ENCODE data around the gene TMED6.

DNA sequence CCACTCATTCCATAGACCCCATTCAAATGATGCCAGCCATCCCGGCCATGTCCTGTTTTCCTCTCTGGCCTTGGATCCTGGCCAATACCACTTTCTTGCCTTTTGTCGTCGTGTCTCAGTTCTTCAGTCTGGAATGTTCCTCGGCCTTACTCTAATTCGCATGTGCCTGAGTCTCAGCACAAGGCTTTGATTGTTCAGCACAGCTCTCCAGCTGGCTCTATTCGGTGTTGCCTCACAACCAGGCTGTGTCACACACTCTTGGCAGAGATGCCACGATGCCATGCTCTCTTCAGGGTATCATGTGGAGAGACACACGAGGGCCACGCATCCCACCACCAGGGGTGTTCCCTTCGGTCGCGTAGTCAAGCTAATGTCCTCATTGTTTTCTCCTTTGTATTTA, 42.3 kb downstream of the TMED6 start:
- TF ChIP-seq, protein P1, sequence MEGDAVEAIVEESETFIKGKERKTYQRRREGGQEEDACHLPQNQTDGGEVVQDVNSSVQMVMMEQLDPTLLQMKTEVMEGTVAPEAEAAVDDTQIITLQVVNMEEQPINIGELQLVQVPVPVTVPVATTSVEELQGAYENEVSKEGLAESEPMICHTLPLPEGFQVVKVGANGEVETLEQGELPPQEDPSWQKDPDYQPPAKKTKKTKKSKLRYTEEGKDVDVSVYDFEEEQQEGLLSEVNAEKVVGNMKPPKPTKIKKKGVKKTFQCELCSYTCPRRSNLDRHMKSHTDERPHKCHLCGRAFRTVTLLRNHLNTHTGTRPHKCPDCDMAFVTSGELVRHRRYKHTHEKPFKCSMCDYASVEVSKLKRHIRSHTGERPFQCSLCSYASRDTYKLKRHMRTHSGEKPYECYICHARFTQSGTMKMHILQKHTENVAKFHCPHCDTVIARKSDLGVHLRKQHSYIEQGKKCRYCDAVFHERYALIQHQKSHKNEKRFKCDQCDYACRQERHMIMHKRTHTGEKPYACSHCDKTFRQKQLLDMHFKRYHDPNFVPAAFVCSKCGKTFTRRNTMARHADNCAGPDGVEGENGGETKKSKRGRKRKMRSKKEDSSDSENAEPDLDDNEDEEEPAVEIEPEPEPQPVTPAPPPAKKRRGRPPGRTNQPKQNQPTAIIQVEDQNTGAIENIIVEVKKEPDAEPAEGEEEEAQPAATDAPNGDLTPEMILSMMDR (conservative IDR thresholded peaks at IDR 0.05), result no peak
- no peak for TF ChIP-seq EZH2 (IDR thresholded peaks at IDR 0.05; ENCODE audit: low read depth)

All from PC-9 (cell line).